ENCODE results near the gene DHRSX.

DNA sequence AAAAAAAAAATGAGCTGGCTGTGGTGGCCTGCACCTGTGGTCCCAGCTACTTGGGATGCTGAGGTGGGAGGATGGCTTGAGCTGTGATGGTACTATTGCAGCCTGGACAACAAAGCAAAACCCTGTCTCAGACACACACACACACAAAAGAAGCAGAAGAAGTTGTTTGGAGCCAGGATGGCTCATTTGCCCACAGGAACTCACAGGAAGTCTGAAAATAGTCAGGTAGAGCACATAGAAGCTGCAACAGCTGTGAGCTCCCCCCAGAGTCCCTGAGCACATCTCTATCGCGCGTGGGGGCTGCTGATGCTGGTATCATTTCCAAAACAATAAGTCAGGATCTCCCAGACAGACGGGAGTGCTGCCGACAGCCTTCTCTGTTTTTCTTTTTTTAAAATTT, 13.4 kb upstream of the DHRSX start:
- TF ChIP-seq, protein P1, sequence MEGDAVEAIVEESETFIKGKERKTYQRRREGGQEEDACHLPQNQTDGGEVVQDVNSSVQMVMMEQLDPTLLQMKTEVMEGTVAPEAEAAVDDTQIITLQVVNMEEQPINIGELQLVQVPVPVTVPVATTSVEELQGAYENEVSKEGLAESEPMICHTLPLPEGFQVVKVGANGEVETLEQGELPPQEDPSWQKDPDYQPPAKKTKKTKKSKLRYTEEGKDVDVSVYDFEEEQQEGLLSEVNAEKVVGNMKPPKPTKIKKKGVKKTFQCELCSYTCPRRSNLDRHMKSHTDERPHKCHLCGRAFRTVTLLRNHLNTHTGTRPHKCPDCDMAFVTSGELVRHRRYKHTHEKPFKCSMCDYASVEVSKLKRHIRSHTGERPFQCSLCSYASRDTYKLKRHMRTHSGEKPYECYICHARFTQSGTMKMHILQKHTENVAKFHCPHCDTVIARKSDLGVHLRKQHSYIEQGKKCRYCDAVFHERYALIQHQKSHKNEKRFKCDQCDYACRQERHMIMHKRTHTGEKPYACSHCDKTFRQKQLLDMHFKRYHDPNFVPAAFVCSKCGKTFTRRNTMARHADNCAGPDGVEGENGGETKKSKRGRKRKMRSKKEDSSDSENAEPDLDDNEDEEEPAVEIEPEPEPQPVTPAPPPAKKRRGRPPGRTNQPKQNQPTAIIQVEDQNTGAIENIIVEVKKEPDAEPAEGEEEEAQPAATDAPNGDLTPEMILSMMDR (IDR thresholded peaks at IDR 0.05; ENCODE audit: poor library complexity, severe bottlenecking) = no peak
- TF ChIP-seq TAF1 (IDR thresholded peaks at IDR 0.05; ENCODE audit: low read depth) (no peak), EZH2 (IDR thresholded peaks at IDR 0.05; ENCODE audit: borderline replicate concordance, insufficient read depth, low read length, poor library complexity, severe bottlenecking) (no peak), POLR2AphosphoS5 (IDR thresholded peaks at IDR 0.05) (no peak)

Measured in neural cell (in vitro differentiated cells).